ENCODE measurements around the gene PDE4D.
"Not testable (repeated sequence)": the region's sequence is repeated elsewhere in the genome, so short reads cannot be mapped to it uniquely, and the experiment has no call there.

Gene PDE4D

GRCh38 chr5:59785676-59786333 is 107.7 kb downstream of the PDE4D start:
- no peak for TF ChIP-seq CTCF (IDR thresholded peaks at IDR 0.05; ENCODE audit: insufficient read depth, missing control alignments)
- DNase-seq (ENCODE audit: insufficient read length, low spot score) (no peak), FAIRE-seq (no peak)

GRCh38 chr5:59784708-59785107 is 108.8 kb downstream of the PDE4D start:
- FAIRE-seq; DNase-seq (ENCODE audit: insufficient read length, low spot score): not testable (repeated sequence)

GRCh38 chr5:59783264-59783663 is 110.3 kb downstream of the PDE4D start:
- FAIRE-seq: no peak
- DNase-seq (ENCODE audit: insufficient read length, low spot score): no peak
- TF ChIP-seq CTCF (IDR thresholded peaks at IDR 0.05; ENCODE audit: insufficient read depth, missing control alignments): no peak

- FAIRE-seq: no peak
- no peak for TF ChIP-seq CTCF (IDR thresholded peaks at IDR 0.05; ENCODE audit: insufficient read depth, missing control alignments)
- DNase-seq (ENCODE audit: insufficient read length, low spot score): no peak
Observed at GRCh38 chr5:59782856-59783255, 110.7 kb downstream of the PDE4D start.

- FAIRE-seq: no peak
- no peak for DNase-seq (ENCODE audit: insufficient read length, low spot score)
- no peak for TF ChIP-seq CTCF (IDR thresholded peaks at IDR 0.05; ENCODE audit: insufficient read depth, missing control alignments)
Observed at GRCh38 chr5:59779453-59779852, 114.1 kb downstream of the PDE4D start.

- DNase-seq (ENCODE audit: insufficient read length, low spot score) (no peak), FAIRE-seq (no peak)
- TF ChIP-seq CTCF (IDR thresholded peaks at IDR 0.05; ENCODE audit: insufficient read depth, missing control alignments): no peak
Observed at GRCh38 chr5:59777028-59777427, 116.5 kb downstream of the PDE4D start.

GRCh38 chr5:59773294-59773693 is 120.2 kb downstream of the PDE4D start:
- no peak for DNase-seq (ENCODE audit: insufficient read length, low spot score)
- TF ChIP-seq CTCF (IDR thresholded peaks at IDR 0.05; ENCODE audit: insufficient read depth, missing control alignments): no peak
- no peak for FAIRE-seq

GRCh38 chr5:59772757-59773156 is 120.8 kb downstream of the PDE4D start:
- FAIRE-seq (no peak), DNase-seq (ENCODE audit: insufficient read length, low spot score) (no peak)
- TF ChIP-seq CTCF (IDR thresholded peaks at IDR 0.05; ENCODE audit: insufficient read depth, missing control alignments): no peak
